ENCODE results near the gene CRISPLD2. TPM values are rescaled to one million over a fixed set of nuclear protein-coding genes. Genes with fewer than 3 reads are reported as not detected.

CRISPLD2 gene
- total and polyA plus RNA-seq, 10 of the 15 experiments (the other 5 are each of a cell fraction or from before 2014, with no cell fraction given) = 0.03 to 0.30 (median 0.08) TPM; not detected in 5

DNA sequence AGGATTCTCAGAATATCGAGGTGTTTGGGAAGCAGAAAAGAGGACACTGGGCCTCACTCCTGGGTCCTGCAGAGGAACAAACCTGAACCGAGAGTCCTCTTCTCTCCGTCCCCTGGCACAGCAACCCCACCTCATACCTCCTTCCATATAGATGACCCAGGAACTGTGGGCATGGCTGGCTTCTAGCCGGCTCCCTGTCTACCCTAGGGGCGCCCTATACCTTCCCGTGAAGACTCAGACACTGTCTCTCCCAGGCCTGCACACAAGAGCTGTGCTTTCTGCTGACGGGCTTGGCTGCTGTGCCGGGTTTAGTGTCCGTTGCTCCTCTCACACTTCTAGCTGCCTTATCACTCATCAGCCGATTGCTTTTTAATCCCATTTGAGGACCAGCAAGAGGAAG is 46.5 kb upstream of the CRISPLD2 start:
- Histone ChIP-seq H4K20me1 (ENCODE audit: control insufficient read depth, insufficient read depth) (no peaks in the 10 kb centered on the region), H2AFZ (ENCODE audit: control insufficient read depth, low read depth, low read length) (no peak overlapping the region), H3K27me3 (replicated peaks in 1 of 2; ENCODE audit: control insufficient read depth in 2 of 2, insufficient read depth in 2 of 2, low read length in 1 of 2) (no peaks in the 10 kb centered on the region), H3K27ac (ENCODE audit: control insufficient read depth, insufficient read depth) (no peak overlapping the region), H3K4me2 (ENCODE audit: control insufficient read depth, insufficient read depth) (no peak overlapping the region), H3K4me3 (no peak overlapping the region), H3K4me1 (ENCODE audit: control insufficient read depth, insufficient read depth, low read length) (no peaks in the 10 kb centered on the region), H3K9me3 (replicated peaks; ENCODE audit: control insufficient read depth, insufficient read depth, low read length) (no peaks in the 10 kb centered on the region), H3K79me2 (ENCODE audit: control insufficient read depth, insufficient read depth, low read length) (no peaks in the 10 kb centered on the region), H3K9ac (ENCODE audit: control insufficient read depth, insufficient read depth, low read length) (no peak overlapping the region), H3K36me3 (ENCODE audit: control insufficient read depth in 2 of 2, insufficient read depth in 2 of 2, low read length in 1 of 2) (peaks cover 33 to 47% of the 10 kb centered on the region in 2 experiments)
- TF ChIP-seq ZNF24 (IDR thresholded peaks at IDR 0.05) (no peak), LARP7 (IDR thresholded peaks at IDR 0.05) (no peak), RB1 (IDR thresholded peaks at IDR 0.05; ENCODE audit: borderline replicate concordance) (no peak), STAT3 (IDR thresholded peaks at IDR 0.05; ENCODE audit: low read depth, low read length) (no peak), MXI1 (IDR thresholded peaks at IDR 0.05; ENCODE audit: low read depth, low read length) (no peak), NFXL1 (IDR thresholded peaks at IDR 0.05; ENCODE audit: borderline replicate concordance) (no peak), ATF7 (IDR thresholded peaks at IDR 0.05; ENCODE audit: low read depth) (no peak), TARDBP (IDR thresholded peaks at IDR 0.05; ENCODE audit: borderline replicate concordance) (no peak), RFX5 (IDR thresholded peaks at IDR 0.05; ENCODE audit: low read depth, low read length) (no peak), TAF1 (IDR thresholded peaks at IDR 0.05; ENCODE audit: borderline replicate concordance, low read depth, low read length) (no peak), ZNF207 (IDR thresholded peaks at IDR 0.05; ENCODE audit: borderline replicate concordance) (no peak), WRNIP1 (IDR thresholded peaks at IDR 0.05; ENCODE audit: borderline replicate concordance, low read depth, low read length) (no peak), CBFB (IDR thresholded peaks at IDR 0.05; ENCODE audit: low read depth) (no peak), GABPA (IDR thresholded peaks at IDR 0.05; ENCODE audit: low read depth) (no peak)
- TF ChIP-seq, protein P1, sequence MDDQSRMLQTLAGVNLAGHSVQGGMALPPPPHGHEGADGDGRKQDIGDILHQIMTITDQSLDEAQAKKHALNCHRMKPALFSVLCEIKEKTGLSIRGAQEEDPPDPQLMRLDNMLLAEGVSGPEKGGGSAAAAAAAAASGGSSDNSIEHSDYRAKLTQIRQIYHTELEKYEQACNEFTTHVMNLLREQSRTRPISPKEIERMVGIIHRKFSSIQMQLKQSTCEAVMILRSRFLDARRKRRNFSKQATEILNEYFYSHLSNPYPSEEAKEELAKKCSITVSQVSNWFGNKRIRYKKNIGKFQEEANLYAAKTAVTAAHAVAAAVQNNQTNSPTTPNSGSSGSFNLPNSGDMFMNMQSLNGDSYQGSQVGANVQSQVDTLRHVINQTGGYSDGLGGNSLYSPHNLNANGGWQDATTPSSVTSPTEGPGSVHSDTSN (IDR thresholded peaks at IDR 0.05; ENCODE audit: insufficient replicate concordance, low read depth, low read length) = no peak
- in situ Hi-C loops (cut with MboI) = no loop called here
- ChIA-PET CTCF (interaction anchor here (1.5 to 4.8 kb wide), 3 partner anchors 19 to 198 kb away, joined by 5 to 16 read pairs (median 12); no protein-coding TSS in a partner anchor), RAD21 (ENCODE audit: unreplicated experiment) (no interaction called here), SMC1A (ENCODE audit: uncharacterized antibody, unreplicated experiment) (interaction anchor here (0.7 to 1.7 kb wide), 5 partner anchors 17 to 179 kb away, joined by 3 to 8 read pairs (median 3); no protein-coding TSS in a partner anchor), POLR2A (interaction anchor here (0.6 kb wide), 1 partner anchor 150 kb away, joined by 3 read pairs; no protein-coding TSS in a partner anchor)
- ATAC-seq (no peak), DNase-seq (ENCODE audit: low read depth, low spot score) (no peak), FAIRE-seq (no peak)
- no TSS peak for BruUV-seq (replicated peaks)
- 98% methylated on average over 10 of the region's 10 CpGs for WGBS (ENCODE audit: insufficient coverage, insufficient replicate concordance, low lambda C conversion rate, missing lambda C conversion rate)
- intact Hi-C loops (cut with micrococcal nuclease; ENCODE audit: unreplicated experiment) = no loop called here

All from GM12878 (cell line).